ENCODE data around the gene CHST1. TPM values are rescaled to one million over a fixed set of nuclear protein-coding genes. Genes with fewer than 3 reads are reported as not detected.
A peak's percentile ranks its signal among the peaks of the same experiment; 100 is the strongest.

The CHST1 gene
- total and polyA plus RNA-seq, 2 experiments from 2014 or later: 0.84 to 2.7 TPM

- TF ChIP-seq REST (IDR thresholded peaks at IDR 0.05; ENCODE audit: unreplicated experiment) (no peak), ZNF114 (CRISPR knock-in tag; IDR thresholded peaks at IDR 0.05) (no peak), STAT1 (IDR thresholded peaks at IDR 0.05; ENCODE audit: unreplicated experiment) (no peak), CTCF (conservative IDR thresholded peaks at IDR 0.05; ENCODE audit: low read depth in 2 of 2) (no peak), ETS1 (IDR thresholded peaks at IDR 0.05) (no peak), CREB1 (CRISPR knock-in tag; IDR thresholded peaks at IDR 0.05; ENCODE audit: low read depth) (no peak), EZH2phosphoT487 (IDR thresholded peaks at IDR 0.05; ENCODE audit: unreplicated experiment) (no peak), POLR2AphosphoS5 (IDR thresholded peaks at IDR 0.05; ENCODE audit: low read depth) (no peak), JUNB (IDR thresholded peaks at IDR 0.05; ENCODE audit: unreplicated experiment) (no peak)
Measured at GRCh38 chr11:45672593-45672992, 7.2 kb upstream of the CHST1 start (continued).

GRCh38 chr11:45671246-45672171 lies 6.1 kb upstream of the CHST1 start:
- Mint-ChIP-seq H3K27ac (no peak overlapping the region), H3K9me3 (no peaks in the 10 kb centered on the region), H3K4me1 (peaks cover 10% of the 10 kb centered on the region; the same call in 2 of the 3 replicates), H3K4me3 (no peak overlapping the region), H3K36me3 (ENCODE audit: low read depth) (no peaks in the 10 kb centered on the region), H3K27me3 (ENCODE audit: insufficient read depth, low read depth, poor library complexity) (peaks cover 23% of the 10 kb centered on the region)
- H3K4me3 ChIP-seq: no peak overlapping the region
- no peaks in the 10 kb centered on the region for H3K9me2 ChIP-seq (ENCODE audit: insufficient read depth)
- 0 out of 2 replicates have a peak overlapping the region, but pooled peaks have one; percentile 43 for H2AFZ ChIP-seq
- no peaks in the 10 kb centered on the region for H3K36me3 ChIP-seq (ENCODE audit: insufficient read depth)
- peak; percentile 58 for ATAC-seq
- H4K20me1 ChIP-seq (replicated peaks; ENCODE audit: insufficient read depth): no peaks in the 10 kb centered on the region
- H3F3A ChIP-seq (replicated peaks; ENCODE audit: low read depth): no peaks in the 10 kb centered on the region
- H3K27me3 ChIP-seq (ENCODE audit: insufficient read depth): peaks cover 14% of the 10 kb centered on the region
- no peaks in the 10 kb centered on the region for H3K79me2 ChIP-seq (replicated peaks; ENCODE audit: insufficient read depth)
- no peaks in the 10 kb centered on the region for H3K4me1 ChIP-seq (ENCODE audit: insufficient read depth)
- no peak overlapping the region for H3K4me2 ChIP-seq
- DNase-seq (ENCODE audit: low spot score): peak; percentile 33
- H3K27ac ChIP-seq (ENCODE audit: low read depth): no peak overlapping the region
- TF ChIP-seq REST (IDR thresholded peaks at IDR 0.05; ENCODE audit: unreplicated experiment) (no peak), CTCF (conservative IDR thresholded peaks at IDR 0.05; ENCODE audit: low read depth in 2 of 2) (peak; percentile 13 to 56; a peak in 2 of 4 replicates)

Measured in GM23338 (cell line).